ENCODE measurements around the gene TTBK1. TPM values are rescaled to one million over a fixed set of nuclear protein-coding genes. Genes with fewer than 3 reads are reported as not detected.

Gene TTBK1
- polyA plus RNA-seq, 1 donor from 2014 or later, result 4.2 TPM

- Histone ChIP-seq H2AFZ (ENCODE audit: low read depth, low read length) (no peak overlapping the region), H3K4me3 (ENCODE audit: low read length) (no peak overlapping the region), H3K9me2 (ENCODE audit: insufficient read depth, low read length) (no peaks in the 10 kb centered on the region), H3K4me2 (ENCODE audit: low read length) (no peak overlapping the region), H3K9me3 (ENCODE audit: low read length) (no peaks in the 10 kb centered on the region), H3K36me3 (ENCODE audit: insufficient read depth, low read length) (no peaks in the 10 kb centered on the region), H3K79me2 (replicated peaks; ENCODE audit: insufficient read depth, low read length) (no peaks in the 10 kb centered on the region), H3K27me3 (ENCODE audit: insufficient read depth, low read depth, low read length) (no peaks in the 10 kb centered on the region), H4K20me1 (ENCODE audit: insufficient read depth) (no peaks in the 10 kb centered on the region), H3K27ac (ENCODE audit: low read length) (no peak overlapping the region), H3K9ac (ENCODE audit: low read length) (no peak overlapping the region), H3F3A (ENCODE audit: insufficient read depth, low read length, poor library complexity, severe bottlenecking) (no peaks in the 10 kb centered on the region)
- no peak for TF ChIP-seq TAF1 (IDR thresholded peaks at IDR 0.05; ENCODE audit: low read depth)
- TF ChIP-seq EP300 (conservative IDR thresholded peaks at IDR 0.05; ENCODE audit: poor library complexity, severe bottlenecking), result no peak
- no peak for TF ChIP-seq POLR2AphosphoS5 (IDR thresholded peaks at IDR 0.05)
Measured at GRCh38 chr6:43295456-43295855, 52.2 kb downstream of the TTBK1 start.

GRCh38 chr6:43296780-43297497 is 53.7 kb downstream of the TTBK1 start:
- H3K27ac ChIP-seq (ENCODE audit: low read length), result no peak overlapping the region
- H3K27me3 ChIP-seq (ENCODE audit: insufficient read depth, low read depth, low read length), result no peaks in the 10 kb centered on the region
- H3K4me3 ChIP-seq (ENCODE audit: low read length), result no peak overlapping the region
- TF ChIP-seq EP300 (conservative IDR thresholded peaks at IDR 0.05; ENCODE audit: poor library complexity, severe bottlenecking), result no peak
- TF ChIP-seq RAD21 (conservative IDR thresholded peaks at IDR 0.05), result no peak
- no peak for TF ChIP-seq EZH2 (IDR thresholded peaks at IDR 0.05; ENCODE audit: borderline replicate concordance, insufficient read depth, low read length, poor library complexity, severe bottlenecking)
- no peak for TF ChIP-seq SMC3 (conservative IDR thresholded peaks at IDR 0.05; ENCODE audit: poor library complexity)
- no peak for TF ChIP-seq MXI1 (conservative IDR thresholded peaks at IDR 0.05; ENCODE audit: poor library complexity, severe bottlenecking)
- no peak for TF ChIP-seq POLR2AphosphoS5 (IDR thresholded peaks at IDR 0.05)
- no peak for TF ChIP-seq TAF1 (IDR thresholded peaks at IDR 0.05; ENCODE audit: low read depth)
- TF ChIP-seq REST (IDR thresholded peaks at IDR 0.05; ENCODE audit: borderline replicate concordance), result no peak
- TF ChIP-seq CTCF (IDR thresholded peaks at IDR 0.05; ENCODE audit: poor library complexity, severe bottlenecking), result no peak
- H3K9me3 ChIP-seq (ENCODE audit: low read length), result no peaks in the 10 kb centered on the region
- no peaks in the 10 kb centered on the region for H4K20me1 ChIP-seq (ENCODE audit: insufficient read depth)
- H2AFZ ChIP-seq (ENCODE audit: low read depth, low read length), result no peak overlapping the region
- no peaks in the 10 kb centered on the region for H3K79me2 ChIP-seq (replicated peaks; ENCODE audit: insufficient read depth, low read length)
- H3K36me3 ChIP-seq (ENCODE audit: insufficient read depth, low read length), result no peaks in the 10 kb centered on the region
- no peaks in the 10 kb centered on the region for H3K9me2 ChIP-seq (ENCODE audit: insufficient read depth, low read length)
- no peak overlapping the region for H3K4me2 ChIP-seq (ENCODE audit: low read length)
- H3F3A ChIP-seq (ENCODE audit: insufficient read depth, low read length, poor library complexity, severe bottlenecking), result no peaks in the 10 kb centered on the region
- no peak overlapping the region for H3K9ac ChIP-seq (ENCODE audit: low read length)

All from neural cell (in vitro differentiated cells).